ENCODE data around the gene PTPRJ.

Gene PTPRJ

DNA sequence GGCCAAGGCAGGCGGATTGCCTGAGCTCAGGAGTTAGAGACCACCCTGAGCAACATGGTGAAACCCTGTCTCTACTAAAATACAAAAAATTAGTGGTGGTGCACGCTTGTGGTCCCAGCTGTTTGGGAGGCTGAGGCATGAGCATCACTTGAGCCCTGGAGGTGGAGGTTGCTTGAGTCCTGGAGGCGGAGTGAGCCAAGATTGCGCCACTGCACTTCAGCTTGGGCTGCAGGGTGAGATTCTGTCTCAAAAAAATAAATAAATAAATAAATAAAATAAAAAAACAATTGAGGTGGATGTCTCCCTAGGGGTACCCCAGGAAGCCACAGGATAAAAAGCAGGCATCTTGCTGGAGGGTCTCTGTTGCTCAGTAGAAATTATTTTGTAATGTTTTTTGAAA lies 14.1 kb downstream of the PTPRJ start:
- FAIRE-seq (no peak), DNase-seq (ENCODE audit: low spot score) (no peak)

DNA sequence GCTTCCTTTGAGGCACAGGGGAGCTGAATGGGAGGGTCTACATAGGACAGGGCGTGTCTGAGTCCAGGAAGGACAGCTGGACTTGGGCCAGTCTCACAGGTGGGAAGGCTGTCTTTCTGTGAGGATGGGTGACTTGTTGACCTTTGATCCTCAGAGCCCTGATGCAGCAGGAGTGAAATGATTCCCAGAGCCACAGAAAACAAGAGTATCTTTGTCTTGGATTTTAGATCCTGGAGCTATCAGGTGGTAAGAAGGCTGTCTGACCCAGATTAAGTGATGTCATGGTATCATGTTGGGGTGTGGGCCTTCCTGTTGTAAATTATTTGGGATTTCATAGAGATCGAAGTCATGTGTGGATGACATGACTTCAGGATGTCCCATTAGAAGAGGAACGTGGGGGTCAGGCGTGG lies 15.0 kb downstream of the PTPRJ start:
- no peak for DNase-seq (ENCODE audit: low spot score)
- no peak for FAIRE-seq

DNA sequence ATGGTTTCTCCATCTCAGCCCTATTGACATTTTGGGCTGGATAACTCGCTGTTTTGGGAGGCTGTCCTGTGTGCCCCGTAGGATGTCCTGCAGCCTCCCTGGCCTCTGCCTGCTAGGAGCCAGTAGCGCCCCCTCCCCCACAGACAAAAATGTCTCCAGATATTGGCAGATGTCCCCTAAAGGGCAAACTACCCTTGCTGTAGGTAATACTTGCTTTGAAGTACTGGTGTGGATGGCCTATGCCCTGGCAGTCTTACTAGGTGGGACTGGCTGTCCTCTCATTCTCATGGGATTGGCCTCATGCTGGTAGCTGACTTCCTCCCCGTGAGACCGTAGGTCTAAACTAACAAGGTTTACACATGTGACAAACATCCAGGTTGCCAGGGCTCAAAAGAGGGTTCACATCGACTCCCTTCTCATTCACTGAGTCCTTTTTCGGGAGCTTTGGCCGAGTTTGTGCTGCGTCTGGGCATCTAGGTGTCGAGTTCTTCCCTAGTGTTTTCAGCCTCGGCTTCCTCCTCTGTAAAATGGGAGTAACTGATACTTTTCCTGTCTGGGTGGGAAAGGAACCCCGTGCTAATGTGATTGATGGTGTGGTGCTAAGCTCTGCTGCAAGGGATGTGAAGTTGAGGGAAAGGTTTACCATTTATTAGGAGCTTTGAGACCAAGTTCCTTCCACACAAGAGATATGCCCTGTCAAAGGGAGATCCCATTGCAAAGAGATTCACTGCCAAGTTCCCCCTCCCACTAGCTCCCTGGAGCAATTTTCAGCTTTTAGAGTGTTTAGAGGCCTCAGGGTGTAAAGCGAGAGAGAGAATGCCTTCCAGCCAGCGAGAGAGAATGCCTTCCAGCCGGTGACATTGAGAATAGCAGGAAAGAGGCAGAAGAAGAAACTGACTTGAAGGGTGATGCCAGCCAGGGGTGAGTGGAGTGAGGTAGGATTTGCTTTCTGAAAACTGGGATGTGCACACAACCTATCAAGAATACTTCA lies 17.0 kb downstream of the PTPRJ start:
- DNase-seq (ENCODE audit: low spot score) (no peak), FAIRE-seq (no peak)

DNA sequence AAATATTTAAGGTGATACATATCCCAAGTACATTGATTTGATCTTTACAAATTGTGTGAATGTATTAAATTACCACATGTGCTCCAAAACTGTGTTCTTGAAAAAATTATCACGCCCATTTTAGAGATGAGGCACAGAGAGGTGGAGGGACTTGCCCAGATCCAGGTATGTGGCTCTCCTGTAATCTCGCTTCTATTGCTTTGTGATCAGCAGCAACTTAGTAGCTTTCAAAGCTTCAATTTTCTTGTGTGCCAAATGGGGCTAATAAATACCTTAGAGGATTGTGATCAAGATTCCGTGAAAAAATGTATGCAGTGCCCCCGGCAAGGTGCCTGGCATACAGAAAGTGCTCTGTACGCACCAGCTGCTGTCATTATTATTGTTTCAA lies 18.0 kb downstream of the PTPRJ start:
- FAIRE-seq, result no peak
- no peak for DNase-seq (ENCODE audit: low spot score)

DNA sequence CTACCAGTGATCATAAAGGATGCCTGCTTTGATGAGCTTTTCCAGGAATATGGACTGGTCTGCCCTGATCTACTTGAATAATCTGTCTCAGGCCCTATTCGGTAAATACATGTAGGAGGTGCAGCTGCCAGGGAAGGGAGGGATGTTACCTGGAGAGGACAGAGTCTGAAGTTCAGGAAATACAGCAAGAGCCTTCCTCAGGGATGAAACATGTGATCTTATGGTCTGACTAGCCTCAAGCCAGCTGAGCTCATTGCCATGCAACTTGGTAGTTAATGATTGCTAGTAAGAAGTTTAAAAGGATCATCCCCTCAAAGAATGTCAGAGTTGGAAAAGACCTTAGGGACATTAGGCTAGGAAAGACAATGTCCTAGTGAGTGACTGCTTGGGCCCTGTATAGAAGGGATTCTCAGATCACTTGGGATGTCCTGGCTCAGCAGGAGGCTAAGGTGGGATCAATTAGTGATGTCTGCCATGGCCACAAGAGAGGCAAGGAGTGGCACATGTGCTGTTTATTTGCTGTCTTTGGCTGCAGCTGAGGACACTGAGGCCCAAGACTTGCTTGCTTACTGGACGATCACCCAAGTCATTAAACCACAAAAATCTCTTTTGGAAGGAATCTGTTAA lies 18.5 kb downstream of the PTPRJ start:
- DNase-seq (ENCODE audit: low spot score) (no peak), FAIRE-seq (no peak)

DNA sequence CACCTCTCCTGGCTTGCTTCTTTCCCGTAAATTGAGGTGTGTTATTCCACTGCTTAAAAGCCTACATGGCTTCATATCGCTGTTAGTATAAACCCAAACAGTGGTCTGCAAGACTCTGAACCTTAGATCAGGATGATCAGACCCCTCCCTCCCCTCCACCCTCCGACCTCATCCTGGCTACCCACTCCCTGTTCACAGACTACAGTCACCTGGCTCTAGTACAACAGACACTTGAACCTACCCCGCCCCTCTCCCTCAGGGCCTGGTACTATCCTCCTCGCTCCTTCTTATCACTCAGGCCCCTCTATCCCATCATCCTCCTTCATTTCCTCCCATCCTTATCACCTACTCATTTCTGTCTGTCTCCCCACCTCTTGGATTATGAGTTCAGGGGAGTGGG lies 20.1 kb downstream of the PTPRJ start:
- no peak for DNase-seq (ENCODE audit: low spot score)
- FAIRE-seq, result no peak

DNA sequence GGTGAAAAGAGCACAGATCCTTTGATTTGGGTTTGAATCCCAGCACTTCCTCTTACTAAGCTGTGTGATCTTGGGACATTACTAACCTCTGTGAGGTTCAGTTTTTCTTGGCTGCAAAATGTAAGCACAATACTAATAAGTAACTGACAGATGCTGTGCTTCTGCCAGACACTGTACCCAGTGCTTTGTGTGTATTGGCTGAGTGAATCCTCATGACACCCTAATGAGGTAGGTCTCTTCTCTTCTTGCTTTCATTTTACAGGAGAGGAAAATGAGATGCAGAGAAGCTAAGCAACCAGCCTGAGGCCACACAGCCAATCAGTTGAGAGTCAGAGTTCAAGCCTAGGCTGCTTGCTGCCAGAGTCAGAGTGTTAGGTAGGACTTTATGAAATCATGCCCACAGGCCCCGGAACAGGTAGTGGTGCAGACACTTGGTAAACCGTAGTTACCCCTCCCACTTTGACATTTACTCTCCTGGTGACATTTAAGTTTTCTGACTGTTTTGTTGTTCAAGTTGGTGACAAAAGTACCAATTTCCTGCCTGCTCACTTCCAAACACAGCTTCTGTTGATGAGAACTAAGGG lies 21.2 kb downstream of the PTPRJ start:
- FAIRE-seq, result no peak
- no peak for DNase-seq (ENCODE audit: low spot score)

DNA sequence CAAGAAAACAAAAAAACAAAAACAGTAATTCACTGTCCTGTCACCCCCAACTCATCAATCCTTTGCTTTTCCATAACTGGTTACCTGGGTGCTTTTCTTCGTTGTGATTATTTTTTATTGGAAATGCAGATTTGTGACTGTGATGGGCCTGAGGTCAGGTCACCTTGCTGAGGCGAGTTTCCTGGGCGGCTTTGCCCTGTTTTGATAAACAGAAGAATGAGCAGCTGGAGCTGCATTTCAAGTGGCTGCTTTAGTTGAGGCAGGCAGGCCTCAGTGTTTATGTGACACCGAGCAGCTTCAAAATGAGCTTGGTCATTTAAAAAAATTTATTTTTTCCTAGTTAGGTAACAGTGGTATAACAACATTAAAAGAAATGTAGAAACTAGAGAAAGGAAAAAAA lies 22.2 kb downstream of the PTPRJ start:
- FAIRE-seq, result no peak
- DNase-seq (ENCODE audit: low spot score), result no peak

DNA sequence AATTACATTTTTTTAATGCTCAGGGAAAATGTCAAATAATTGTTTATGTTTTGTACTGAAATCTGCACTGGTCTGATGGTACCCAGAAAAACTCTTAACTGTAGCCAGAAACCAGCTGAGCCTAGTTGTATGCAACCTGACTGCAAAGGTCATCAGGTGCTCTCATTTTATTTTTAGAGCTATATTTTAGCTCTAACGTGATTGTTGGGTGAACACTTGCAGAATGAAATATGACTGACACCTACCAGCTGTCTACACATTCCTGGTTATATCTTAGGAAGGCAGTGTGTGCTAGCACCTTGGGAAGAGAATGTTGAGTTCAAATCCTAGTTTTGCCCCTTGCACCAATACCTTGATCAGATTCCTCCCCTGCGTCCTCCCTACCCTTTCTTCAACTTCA lies 23.6 kb downstream of the PTPRJ start:
- FAIRE-seq (no peak), DNase-seq (ENCODE audit: low spot score) (no peak)

DNA sequence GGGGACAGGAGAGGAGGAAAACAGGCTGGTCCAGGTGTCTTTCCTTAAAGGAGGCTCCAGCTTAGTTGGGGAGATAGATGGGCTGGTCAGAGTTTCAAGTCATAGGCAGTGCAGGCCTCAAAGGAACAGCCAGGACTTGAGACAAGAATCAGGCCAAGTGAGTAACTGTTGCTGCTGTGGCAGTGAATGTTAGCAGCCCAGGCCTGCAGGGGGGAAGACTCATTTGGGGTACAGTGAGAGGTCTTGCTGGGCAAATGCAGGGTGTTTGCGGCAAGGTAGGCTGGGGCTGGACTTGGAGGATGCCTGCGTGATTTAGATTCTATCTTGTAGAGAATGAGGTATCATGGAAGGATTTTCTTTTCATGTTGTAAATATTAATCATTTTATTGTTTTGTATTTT lies 24.1 kb downstream of the PTPRJ start:
- no peak for FAIRE-seq
- no peak for DNase-seq (ENCODE audit: low spot score)

DNA sequence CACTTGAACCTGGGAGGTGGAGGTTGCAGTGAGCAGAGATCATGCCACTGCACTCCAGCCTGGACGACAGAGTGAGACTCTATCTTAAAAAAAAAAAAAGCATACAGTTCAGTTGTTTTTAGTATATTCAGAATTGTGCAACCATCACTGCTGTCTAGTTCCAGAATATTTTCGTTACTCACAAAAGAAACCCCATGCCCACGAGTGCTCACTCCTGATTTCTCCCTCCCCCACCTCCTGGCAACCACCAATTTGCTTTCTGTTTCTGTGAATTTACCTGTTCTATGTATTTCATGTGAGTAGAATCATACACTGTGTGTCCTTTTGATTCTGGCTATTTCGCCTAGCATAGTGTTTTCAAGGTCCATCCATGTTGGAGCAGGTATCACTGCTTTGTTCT lies 24.8 kb downstream of the PTPRJ start:
- FAIRE-seq (no peak), DNase-seq (ENCODE audit: low spot score) (no peak)

DNA sequence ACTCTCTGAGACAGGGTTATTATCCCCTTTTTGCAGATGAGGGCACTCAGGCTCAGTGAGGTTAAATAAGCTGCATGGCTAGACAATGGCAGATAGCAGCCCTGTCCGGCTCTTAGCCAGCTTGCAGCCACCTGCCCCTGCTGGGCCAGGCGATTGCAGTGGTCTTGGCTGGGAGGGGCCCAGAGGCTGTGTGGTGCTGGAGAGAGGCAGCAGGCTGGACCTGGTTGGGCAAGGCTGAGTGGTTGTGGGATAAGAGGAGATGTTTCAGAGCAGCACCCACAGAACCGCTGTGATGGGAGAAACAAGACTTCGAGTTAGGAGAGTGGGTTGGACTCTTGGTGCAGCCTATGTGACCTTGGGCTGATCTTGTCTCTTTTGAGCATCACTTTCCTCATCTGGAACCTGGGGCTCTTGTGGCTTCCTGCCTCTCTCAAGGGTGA lies 25.5 kb downstream of the PTPRJ start:
- FAIRE-seq, result no peak
- DNase-seq (ENCODE audit: low spot score), result no peak

DNA sequence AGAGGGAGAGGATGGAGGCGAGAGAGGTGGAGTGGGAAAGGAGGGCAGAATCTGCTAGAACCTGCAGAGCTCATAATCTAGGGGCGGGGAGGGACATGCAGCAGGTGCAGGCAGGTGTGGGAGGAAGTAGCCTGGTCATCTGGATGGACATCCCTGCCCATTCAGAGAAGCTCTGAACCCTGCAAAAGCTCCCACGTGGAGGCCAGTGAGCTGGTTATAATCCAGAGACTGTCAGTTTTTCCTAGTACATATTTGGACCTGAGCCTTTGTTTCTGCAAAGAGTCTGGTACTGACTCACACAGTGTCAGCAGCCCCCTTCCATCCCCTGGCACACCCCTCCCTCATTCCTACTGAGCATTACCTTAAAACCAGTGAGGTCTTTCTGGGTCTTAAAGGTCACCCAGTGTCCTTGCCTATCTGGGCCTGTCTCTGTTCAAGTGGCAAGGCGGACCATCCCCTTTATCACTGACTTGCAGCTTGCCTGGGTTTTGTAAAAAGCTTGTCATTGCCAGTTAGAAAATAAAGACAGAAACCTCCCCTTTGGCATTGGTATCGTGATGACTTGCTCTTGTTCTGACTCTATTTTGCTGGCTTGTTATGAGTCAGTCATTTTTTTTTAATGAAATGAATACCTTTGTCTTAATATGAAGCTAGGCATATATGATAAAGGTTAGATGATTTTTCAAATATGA lies 26.1 kb downstream of the PTPRJ start:
- no peak for FAIRE-seq
- DNase-seq (ENCODE audit: low spot score), result no peak

DNA sequence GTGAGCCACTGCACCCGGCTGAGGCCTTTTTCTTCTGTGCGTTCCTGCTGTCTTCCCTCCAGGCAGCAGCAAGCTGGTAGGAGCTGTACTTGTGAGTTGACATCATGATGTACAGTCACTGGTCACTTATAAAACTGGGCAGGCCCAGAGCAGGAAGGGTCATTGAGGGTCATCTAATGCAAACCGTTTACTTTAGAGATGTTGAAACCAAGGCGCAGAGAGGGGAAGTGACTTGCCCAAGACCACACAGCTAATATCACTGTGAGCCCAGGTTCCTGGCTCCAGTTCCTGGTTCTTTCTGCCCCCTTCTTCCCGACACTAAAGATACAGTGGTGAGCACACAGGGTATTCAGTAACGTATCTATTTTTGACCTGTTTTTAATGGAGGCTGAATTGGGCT lies 27.3 kb downstream of the PTPRJ start:
- no peak for FAIRE-seq
- no peak for DNase-seq (ENCODE audit: low spot score)

DNA sequence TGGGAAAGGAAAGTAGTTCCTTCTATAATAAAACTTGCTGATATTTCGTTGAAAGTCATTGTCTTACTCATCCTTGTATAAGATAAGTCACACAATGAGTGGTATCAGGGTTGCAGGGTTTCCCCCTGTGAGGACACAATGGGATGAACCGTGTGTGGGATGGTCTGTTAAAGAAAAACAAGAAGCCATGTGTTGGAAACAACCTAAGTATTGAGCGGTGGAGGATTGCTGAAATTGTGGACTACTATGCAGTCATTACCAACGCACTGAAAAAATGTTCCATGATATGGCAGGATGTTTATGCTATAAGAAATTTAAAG lies 28.6 kb downstream of the PTPRJ start:
- FAIRE-seq (no peak), DNase-seq (ENCODE audit: low spot score) (no peak)

DNA sequence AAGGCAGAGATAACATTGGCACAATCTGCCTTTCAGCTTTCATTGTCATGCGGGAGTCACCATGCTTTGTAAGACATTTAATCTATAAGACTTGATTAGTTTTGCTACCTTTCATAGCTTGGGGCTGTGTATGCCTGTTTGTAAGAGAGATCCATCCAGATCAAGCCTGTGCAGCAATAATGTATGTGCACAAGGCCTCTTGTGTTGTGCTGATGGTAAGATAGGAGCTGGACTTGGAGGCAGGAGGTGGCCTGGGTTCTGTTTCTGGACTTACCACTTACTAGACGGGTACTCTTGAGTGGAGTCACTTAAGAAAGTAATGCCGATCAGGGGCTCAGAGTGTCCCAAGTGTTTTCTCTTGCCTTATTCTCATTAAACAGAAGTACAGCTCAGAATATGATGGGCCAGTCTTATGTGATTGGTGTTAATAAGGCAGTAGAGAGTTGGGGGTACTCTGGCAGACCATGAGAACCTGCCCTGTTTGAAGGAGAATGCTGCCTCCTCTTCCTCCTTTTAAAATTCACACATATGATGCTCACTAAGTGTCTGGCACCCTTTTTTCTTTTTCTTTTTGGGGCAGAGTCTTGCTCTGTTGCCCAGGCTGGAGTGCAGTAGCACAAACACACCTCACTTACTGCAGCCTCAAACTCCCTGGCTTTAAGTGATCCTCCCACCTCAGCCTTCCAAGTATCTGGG lies 30.9 kb downstream of the PTPRJ start:
- FAIRE-seq, result no peak

DNA sequence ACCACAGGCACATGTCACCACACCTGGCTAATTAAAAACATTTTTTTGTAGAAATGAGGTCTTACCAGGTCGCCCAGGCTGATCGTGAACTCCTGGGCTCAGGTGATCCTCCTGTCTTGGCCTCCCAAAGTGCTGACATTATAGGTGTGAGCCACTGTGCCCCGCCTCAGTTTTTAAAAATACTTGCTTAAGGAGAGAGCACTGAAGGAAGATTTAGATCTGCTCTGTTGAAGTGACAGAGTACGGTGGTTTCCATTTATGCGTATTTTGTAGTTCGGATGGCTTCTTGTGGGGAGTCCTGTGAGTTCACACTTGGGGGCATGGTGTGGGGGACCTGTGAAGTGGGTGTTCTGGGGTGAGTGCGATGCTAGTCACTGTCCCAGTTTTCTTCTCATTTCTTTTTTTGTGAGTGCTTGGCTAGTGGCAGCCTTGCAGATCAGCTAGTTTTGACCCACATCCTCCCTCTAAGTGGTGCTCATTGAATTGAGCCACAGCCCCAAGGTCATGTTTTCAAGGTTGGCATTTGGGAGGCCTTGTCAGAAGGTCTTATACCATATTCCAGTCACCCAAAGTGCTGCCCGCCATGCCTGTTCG lies 31.5 kb downstream of the PTPRJ start:
- DNase-seq (ENCODE audit: low spot score) (no peak), FAIRE-seq (no peak)

More for the DNA sequence above, 30.9 kb downstream of the PTPRJ start:
- DNase-seq (ENCODE audit: low spot score), result no peak

DNA sequence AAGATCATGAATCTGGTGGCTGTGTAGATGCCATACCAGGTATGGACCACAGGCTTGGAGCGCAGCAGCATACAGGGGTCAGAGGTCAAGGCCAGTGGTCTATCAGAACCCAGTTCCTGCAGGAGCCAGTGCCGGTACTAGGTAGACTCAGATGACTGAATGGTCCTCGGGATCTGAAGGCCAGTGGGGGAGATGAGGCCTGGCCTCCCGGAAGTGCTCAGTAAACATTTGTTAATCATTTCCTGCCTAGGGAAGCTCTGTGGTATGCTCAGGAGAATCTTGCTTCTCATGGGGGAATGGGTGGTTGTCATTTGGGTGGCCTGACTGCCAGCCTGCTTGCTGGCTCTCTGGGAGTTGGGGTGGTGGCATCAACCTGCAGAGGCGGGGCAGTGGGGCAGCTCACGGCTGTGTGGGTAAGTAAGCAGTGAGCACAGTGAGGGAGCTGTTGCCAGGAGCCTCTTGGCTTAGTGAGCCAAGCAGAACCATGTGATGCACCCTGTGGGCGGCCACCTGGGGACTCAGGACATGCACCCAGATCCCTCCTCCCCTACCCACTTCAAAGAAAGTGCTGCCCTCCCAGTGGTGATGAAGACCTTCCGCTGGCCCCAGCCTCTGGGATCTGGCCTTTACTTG lies 33.0 kb downstream of the PTPRJ start:
- FAIRE-seq (no peak), DNase-seq (ENCODE audit: low spot score) (peak; percentile 31)

DNA sequence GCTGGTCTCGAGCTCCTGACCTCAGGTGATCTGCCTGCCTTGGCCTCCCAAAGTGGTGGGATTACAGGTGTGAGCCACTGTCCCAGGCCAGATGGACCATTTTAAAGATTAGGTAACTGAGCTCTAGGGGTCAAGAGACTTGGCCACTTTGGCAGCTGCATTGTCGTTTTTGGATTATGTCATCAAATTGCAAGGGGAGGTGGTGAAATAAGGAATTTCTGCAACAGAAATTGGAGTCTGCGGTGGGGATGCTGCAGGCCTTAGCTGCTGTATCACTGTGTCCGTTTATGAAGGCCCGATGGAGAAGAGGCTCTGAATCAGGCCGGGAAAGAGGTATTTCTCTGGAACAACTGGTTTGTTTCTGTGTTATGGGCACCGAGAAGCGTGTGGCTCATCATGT lies 34.6 kb downstream of the PTPRJ start:
- DNase-seq (ENCODE audit: low spot score), result no peak
- FAIRE-seq, result no peak

DNA sequence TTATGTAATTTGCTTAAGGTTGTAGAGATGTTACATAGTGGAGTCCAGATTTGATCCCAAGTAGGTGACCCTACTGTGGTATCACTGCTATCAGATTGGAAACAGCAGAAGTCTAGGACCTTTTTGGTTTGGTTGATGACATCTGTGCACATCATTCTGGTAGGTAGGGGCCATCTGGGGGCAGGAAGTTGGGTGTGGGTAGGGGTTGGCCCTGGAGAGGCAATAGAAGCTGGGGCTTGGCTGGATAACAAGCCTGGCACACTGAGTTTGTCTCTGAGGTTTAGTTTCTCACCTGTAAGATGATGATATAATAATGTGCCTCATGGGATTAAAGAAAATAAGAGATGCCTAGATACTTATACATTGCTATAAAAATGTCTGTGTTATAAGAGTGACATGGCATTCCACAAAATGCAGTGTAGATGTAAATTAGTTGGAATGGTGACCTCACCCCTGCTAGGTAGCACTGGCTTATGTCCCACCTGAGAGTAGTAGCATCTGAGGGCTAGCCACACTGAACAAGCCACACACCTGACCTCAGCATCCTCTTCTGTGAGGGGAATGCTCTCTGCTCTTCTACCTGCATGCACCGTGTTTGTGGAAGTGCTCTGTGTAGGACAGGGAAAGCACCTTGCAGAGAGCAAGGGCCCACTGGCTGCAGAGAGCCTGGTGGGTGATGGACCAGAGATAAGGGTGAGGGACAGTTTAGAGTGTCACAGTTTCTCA lies 36.9 kb downstream of the PTPRJ start:
- FAIRE-seq, result no peak
- no peak for DNase-seq (ENCODE audit: low spot score)

All from urothelium cell line (cell line).